ENCODE measurements around the gene XRRA1. TPM values are rescaled to one million over a fixed set of nuclear protein-coding genes. Genes with fewer than 3 reads are reported as not detected.

XRRA1 gene
- total RNA-seq, 1 donor: 9.8 TPM

- Histone ChIP-seq H3K27ac (ENCODE audit: low read depth, low read length) (peak overlapping the region; percentile 87), H2AFZ (ENCODE audit: low read length) (no peak overlapping the region)
- TF ChIP-seq, protein P1, sequence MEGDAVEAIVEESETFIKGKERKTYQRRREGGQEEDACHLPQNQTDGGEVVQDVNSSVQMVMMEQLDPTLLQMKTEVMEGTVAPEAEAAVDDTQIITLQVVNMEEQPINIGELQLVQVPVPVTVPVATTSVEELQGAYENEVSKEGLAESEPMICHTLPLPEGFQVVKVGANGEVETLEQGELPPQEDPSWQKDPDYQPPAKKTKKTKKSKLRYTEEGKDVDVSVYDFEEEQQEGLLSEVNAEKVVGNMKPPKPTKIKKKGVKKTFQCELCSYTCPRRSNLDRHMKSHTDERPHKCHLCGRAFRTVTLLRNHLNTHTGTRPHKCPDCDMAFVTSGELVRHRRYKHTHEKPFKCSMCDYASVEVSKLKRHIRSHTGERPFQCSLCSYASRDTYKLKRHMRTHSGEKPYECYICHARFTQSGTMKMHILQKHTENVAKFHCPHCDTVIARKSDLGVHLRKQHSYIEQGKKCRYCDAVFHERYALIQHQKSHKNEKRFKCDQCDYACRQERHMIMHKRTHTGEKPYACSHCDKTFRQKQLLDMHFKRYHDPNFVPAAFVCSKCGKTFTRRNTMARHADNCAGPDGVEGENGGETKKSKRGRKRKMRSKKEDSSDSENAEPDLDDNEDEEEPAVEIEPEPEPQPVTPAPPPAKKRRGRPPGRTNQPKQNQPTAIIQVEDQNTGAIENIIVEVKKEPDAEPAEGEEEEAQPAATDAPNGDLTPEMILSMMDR (IDR thresholded peaks at IDR 0.05; ENCODE audit: extremely low read depth, low read depth, low read length): no peak
These were observed 6.7 kb downstream of the XRRA1 start for GRCh38 chr11:74942073-74942759.

DNA sequence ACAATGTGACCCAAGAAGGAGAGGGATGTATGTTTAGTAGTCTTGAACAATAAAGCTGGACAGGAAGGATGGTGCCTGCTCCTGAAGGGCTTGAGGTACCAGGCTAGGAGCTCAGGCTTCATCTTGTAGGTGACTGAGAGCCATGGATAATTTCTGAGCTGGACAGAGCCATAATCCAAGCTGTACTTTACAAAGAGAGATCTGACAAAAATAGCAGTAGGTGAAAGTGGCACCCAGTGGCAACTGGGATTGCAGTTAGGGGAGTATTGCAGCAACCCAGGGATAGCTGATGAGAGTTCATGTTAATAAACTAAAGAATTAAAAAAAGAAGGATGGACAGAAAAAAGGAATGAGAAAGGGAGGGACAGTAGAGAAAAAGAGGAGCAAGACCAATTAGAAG lies 7.4 kb downstream of the XRRA1 start:
- H2AFZ ChIP-seq (ENCODE audit: low read length): no peak overlapping the region
- H3K27me3 ChIP-seq (ENCODE audit: insufficient read depth, low read length): no peaks in the 10 kb centered on the region

More at GRCh38 chr11:74942073-74942759, 6.7 kb downstream of the XRRA1 start:
- Histone ChIP-seq H3K4me1 (ENCODE audit: insufficient read depth, low read length) (peaks cover 34% of the 10 kb centered on the region), H3K4me2 (ENCODE audit: insufficient read depth, low read length) (peak overlapping the region; percentile 73), H4K20me1 (ENCODE audit: insufficient read depth, low read length) (peaks cover 6% of the 10 kb centered on the region), H3K9me3 (ENCODE audit: low read depth, low read length) (no peaks in the 10 kb centered on the region), H3K27me3 (ENCODE audit: insufficient read depth, low read length) (no peaks in the 10 kb centered on the region), H3K4me3 (ENCODE audit: insufficient read depth, low read length) (no peak overlapping the region), H3K79me2 (ENCODE audit: insufficient read depth, low read length) (peaks cover 5% of the 10 kb centered on the region), H3K36me3 (ENCODE audit: insufficient read depth, low read length) (peaks cover 6% of the 10 kb centered on the region)
- DNase-seq (ENCODE audit: insufficient read length, low spot score, missing footprints): no peak

GRCh38 chr11:74937696-74938475 lies 11.0 kb downstream of the XRRA1 start:
- DNase-seq (ENCODE audit: insufficient read length, low spot score, missing footprints): no peak
- peaks cover 37% of the 10 kb centered on the region for H3K36me3 ChIP-seq (ENCODE audit: insufficient read depth, low read length)
- H3K79me2 ChIP-seq (ENCODE audit: insufficient read depth, low read length): peaks cover 5% of the 10 kb centered on the region
- peak overlapping the region; percentile 63 for H3K27ac ChIP-seq (ENCODE audit: low read depth, low read length)
- H3K9me3 ChIP-seq (ENCODE audit: low read depth, low read length): no peaks in the 10 kb centered on the region
- H2AFZ ChIP-seq (ENCODE audit: low read length): no peak overlapping the region
- H3K4me3 ChIP-seq (ENCODE audit: insufficient read depth, low read length): no peak overlapping the region
- H3K4me2 ChIP-seq (ENCODE audit: insufficient read depth, low read length): no peak overlapping the region
- peaks cover 2% of the 10 kb centered on the region for H4K20me1 ChIP-seq (ENCODE audit: insufficient read depth, low read length)
- no peaks in the 10 kb centered on the region for H3K27me3 ChIP-seq (ENCODE audit: insufficient read depth, low read length)
- peaks cover 21% of the 10 kb centered on the region for H3K4me1 ChIP-seq (ENCODE audit: insufficient read depth, low read length)
- TF ChIP-seq, protein P1 (IDR thresholded peaks at IDR 0.05; ENCODE audit: extremely low read depth, low read depth, low read length): no peak

More for the DNA sequence above, 7.4 kb downstream of the XRRA1 start:
- H3K4me3 ChIP-seq (ENCODE audit: insufficient read depth, low read length): no peak overlapping the region
- TF ChIP-seq, protein P1 (IDR thresholded peaks at IDR 0.05; ENCODE audit: extremely low read depth, low read depth, low read length): no peak
- H4K20me1 ChIP-seq (ENCODE audit: insufficient read depth, low read length): peaks cover 6% of the 10 kb centered on the region
- H3K9me3 ChIP-seq (ENCODE audit: low read depth, low read length): no peaks in the 10 kb centered on the region
- peaks cover 34% of the 10 kb centered on the region for H3K4me1 ChIP-seq (ENCODE audit: insufficient read depth, low read length)
- peaks cover 13% of the 10 kb centered on the region for H3K36me3 ChIP-seq (ENCODE audit: insufficient read depth, low read length)
- peaks cover 5% of the 10 kb centered on the region for H3K79me2 ChIP-seq (ENCODE audit: insufficient read depth, low read length)
- H3K4me2 ChIP-seq (ENCODE audit: insufficient read depth, low read length): no peak overlapping the region
- no peak overlapping the region for H3K27ac ChIP-seq (ENCODE audit: low read depth, low read length)
- no peak for DNase-seq (ENCODE audit: insufficient read length, low spot score, missing footprints)

DNA sequence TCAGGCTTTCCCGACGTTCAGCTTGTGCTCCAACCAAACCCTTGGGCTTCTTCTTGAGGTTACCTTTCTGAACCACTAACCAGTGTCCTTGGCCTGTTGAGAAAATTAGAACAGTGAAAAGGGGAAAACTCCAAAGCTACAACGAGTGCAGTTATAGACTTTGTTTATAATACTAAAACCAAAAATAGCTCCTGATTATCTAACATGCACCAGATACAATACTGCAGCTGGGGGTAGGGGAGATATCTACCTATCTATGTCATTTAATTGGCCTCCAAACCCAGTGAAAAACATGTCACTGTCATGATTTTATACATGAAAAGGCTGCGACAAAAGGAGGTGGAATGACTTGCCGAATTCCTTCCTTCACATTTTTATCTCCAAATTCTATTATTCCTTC lies 11.9 kb downstream of the XRRA1 start:
- no peak overlapping the region for H3K4me2 ChIP-seq (ENCODE audit: insufficient read depth, low read length)
- DNase-seq (ENCODE audit: insufficient read length, low spot score, missing footprints): no peak
- TF ChIP-seq, protein P1 (IDR thresholded peaks at IDR 0.05; ENCODE audit: extremely low read depth, low read depth, low read length): no peak
- H3K79me2 ChIP-seq (ENCODE audit: insufficient read depth, low read length): no peaks in the 10 kb centered on the region
- peaks cover 37% of the 10 kb centered on the region for H3K36me3 ChIP-seq (ENCODE audit: insufficient read depth, low read length)
- no peaks in the 10 kb centered on the region for H3K27me3 ChIP-seq (ENCODE audit: insufficient read depth, low read length)
- H3K27ac ChIP-seq (ENCODE audit: low read depth, low read length): peak overlapping the region; percentile 63
- no peaks in the 10 kb centered on the region for H3K9me3 ChIP-seq (ENCODE audit: low read depth, low read length)
- peaks cover 22% of the 10 kb centered on the region for H3K4me1 ChIP-seq (ENCODE audit: insufficient read depth, low read length)
- no peaks in the 10 kb centered on the region for H4K20me1 ChIP-seq (ENCODE audit: insufficient read depth, low read length)
- H3K4me3 ChIP-seq (ENCODE audit: insufficient read depth, low read length): no peak overlapping the region
- H2AFZ ChIP-seq (ENCODE audit: low read length): no peak overlapping the region
